ENCODE measurements around the gene KCNMB3.

- no peak for TF ChIP-seq CTCF (IDR thresholded peaks at IDR 0.05; ENCODE audit: insufficient read depth, low read length, poor library complexity, severe bottlenecking)
- no peak for TF ChIP-seq EZH2phosphoT487 (conservative IDR thresholded peaks at IDR 0.05; ENCODE audit: low read length)
Observed at GRCh38 chr3:179292450-179292849, 41.5 kb upstream of the KCNMB3 start.
